MM.1S (cell line): Measurements from ENCODE around the gene MMD.

Experiments
- CTCF ChIP-seq: fragments of 300-600 bp; sonication (generic); IDR thresholded peaks from 2 replicates; pipeline ENCODE4 v1.5.1; 2016; ENCODE audit warnings: antibody characterized with exemption, low read length, mixed read lengths
- EZH2 ChIP-seq: fragments of 300-600 bp; sonication (generic); optimal IDR thresholded peaks from 2 replicates; pipeline ENCODE3; 2017; ENCODE audit warnings: low read depth, mild to moderate bottlenecking, antibody characterized with exemption, low read length, mixed read lengths
- EZH2phosphoT487 ChIP-seq: fragments of 300-600 bp; sonication (generic); IDR thresholded peaks from 2 replicates; pipeline ENCODE4 v1.6.1; 2018; ENCODE audit warnings: antibody characterized with exemption, low read length

DNA sequence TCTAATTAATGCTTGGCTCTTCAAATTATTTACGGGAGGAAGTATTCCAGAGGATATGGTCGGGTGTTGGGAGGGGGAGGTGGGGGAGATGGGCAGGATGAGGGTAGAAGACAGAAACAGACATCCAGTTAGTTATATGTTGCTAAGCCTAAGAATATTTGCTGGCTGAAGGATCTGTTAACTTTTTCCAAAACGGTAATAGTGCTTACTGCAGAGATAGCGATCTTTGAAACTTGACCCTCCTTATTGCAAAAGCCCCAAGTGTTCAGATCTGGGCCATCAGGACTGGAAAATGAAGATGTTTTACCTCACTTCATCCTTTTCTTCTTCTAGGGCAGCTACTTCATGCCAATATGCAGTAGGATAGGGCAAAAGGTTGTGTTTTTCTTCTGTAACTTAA is 27.0 kb upstream of the MMD start:
- TF ChIP-seq CTCF: no peak
- no peak for TF ChIP-seq EZH2
- no peak for TF ChIP-seq EZH2phosphoT487
